Skin epidermis (tissue), 12 donors: ENCODE data around the gene KSR2.

ENCODE experiments used
- H3K27ac ChIP-seq, 21 experiments: fragments of 200-600 bp; sonication (generic) in 11 of 21; one replicate each; pipeline ENCODE4 v1.5.0; 2020; ENCODE audit warnings: mild to moderate bottlenecking in 3 of 21, inconsistent platforms in 2 of 21, moderate library complexity in 2 of 21
- H3K4me3 ChIP-seq, 7 experiments: fragments of 200-600 bp; sonication (generic) in 2 of 7; one replicate each; pipeline ENCODE4 v1.5.0; 2020; ENCODE audit warnings: inconsistent platforms in 2 of 7, mild to moderate bottlenecking in 2 of 7, moderate library complexity in 1 of 7

KSR2 gene

DNA sequence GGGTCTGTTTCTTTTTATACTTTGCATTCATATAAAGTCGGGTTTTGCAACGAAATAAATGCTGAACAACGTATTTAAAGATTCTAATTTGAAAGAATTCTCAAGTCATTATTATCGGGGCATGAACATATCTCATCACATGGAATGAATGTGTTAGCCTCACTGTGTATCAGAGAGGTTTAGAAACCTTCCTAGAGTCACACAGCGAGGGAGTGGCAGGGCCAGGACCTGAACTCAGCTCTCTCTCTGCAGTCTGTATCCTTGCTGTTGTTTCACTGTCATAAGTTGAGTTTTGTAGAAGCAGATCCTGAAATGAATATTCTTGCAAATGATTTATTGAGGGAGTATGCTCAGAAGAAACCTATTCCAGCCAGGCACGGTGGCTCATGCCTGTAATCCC lies 398.2 kb downstream of the KSR2 start:
- no peak overlapping the region for H3K27ac ChIP-seq

DNA sequence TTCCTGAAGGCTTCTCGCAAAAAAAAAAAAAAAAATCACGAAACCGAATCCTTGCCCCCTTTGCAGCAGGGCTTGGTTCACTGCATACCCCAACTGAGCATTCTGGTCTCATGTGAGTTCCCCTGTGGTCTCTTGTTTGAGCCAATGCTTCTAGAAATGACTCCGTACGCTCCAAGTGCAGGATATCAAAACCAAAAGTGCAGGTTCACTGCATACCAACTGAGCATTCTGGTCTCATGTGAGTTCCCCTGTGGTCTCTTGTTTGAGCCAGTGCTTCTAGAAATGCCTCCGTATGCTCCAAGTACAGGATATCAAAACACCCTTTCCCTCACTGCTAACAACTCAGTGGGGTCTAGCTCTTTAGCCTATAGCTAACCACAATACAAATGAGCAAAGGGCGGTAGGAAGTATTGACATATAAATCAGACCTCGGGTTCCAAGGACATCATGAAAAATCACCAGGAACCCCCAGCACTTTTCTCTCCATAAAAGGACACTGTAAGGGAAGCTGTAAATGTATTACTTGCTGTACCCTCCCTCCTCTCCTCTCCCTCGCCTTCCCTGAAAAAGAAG lies 401.1 kb downstream of the KSR2 start:
- H3K4me3 ChIP-seq: no peak overlapping the region
- H3K27ac ChIP-seq: no peak overlapping the region

More for the DNA sequence above, 398.2 kb downstream of the KSR2 start:
- H3K4me3 ChIP-seq: no peak overlapping the region

DNA sequence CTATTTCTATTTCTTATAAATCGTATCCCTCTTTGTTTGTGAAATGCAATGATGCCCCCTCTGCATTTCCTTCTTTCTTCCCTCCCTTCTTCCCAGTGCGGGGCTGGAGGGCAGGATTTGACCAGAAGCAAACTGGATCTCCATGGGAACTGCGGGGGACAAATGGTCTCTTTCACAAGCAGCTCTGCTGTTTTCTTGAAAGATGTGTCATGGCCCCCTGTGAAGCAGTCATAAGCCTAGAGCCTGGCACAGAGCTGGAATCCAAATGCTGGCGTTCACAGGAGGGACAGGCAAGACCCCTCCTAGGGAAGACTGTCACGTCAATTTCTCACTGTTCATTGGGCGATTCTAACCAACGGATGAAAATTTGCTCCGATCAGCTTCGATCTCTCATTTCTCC lies 403.9 kb downstream of the KSR2 start:
- Histone ChIP-seq H3K4me3 (no peak overlapping the region), H3K27ac (no peak overlapping the region)

DNA sequence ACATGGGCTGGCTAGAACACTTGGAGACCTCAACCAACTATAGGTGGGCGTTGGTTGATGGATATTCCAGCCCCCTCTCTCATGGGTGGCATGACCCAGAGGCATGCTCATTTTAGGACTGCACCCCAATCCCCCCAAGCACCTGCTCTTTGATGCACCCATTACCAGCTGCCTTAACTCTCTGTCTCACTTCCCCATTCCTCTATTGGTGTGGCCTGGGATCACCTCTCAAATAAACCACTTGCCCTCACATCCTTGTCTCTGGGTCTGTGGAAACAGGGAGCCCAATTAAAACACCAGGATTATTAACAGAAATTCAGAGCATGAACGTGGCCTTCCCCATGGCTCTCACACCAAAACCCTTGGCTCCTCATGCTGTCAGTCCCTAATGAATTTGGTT lies 405.1 kb downstream of the KSR2 start:
- H3K4me3 ChIP-seq: no peak overlapping the region

GRCh38 chr12:117563007-117563406 lies 405.8 kb downstream of the KSR2 start:
- Histone ChIP-seq H3K27ac (no peak overlapping the region), H3K4me3 (no peak overlapping the region)

More for the DNA sequence above, 405.1 kb downstream of the KSR2 start:
- no peak overlapping the region for H3K27ac ChIP-seq

DNA sequence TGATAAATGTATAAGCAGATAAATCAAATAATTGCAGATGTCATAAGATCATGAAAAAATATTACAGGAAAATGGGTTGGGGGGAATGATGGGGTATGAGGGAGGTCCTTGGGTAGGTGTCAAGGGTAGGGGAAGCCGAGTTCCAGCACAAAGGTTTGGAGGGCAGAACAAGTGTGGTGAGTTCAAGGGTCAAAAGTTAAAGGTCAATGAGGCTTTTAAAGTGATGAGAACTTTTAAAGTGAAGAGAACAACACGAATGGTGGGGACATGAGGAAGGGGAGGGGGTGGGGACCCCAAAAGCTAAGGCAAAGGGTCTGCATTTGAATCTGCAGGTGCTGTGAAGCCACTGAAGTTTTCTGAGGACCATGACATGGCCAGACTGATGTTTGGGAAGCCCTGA lies 406.8 kb downstream of the KSR2 start:
- Histone ChIP-seq H3K4me3 (no peak overlapping the region), H3K27ac (no peak overlapping the region)

DNA sequence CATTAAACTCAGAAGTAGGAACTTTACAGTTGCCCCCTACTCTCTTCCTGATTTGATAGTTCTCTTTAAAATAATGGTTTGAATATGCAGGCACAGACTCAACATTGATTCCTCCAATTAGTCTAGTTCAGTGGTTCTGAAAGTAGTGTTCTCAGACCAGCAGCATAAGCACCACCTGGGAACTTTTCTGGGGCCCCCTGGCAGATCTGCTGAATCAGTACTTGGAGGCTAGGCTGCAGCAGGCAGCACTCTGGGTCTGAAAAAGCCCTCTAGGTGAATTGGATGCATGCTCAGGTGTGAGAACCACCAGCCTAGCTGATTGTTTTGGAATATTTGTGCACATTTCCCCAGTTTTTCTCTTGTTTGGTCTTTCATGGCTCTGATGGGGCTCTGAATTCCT lies 408.8 kb downstream of the KSR2 start:
- Histone ChIP-seq H3K4me3 (no peak overlapping the region), H3K27ac (no peak overlapping the region)

GRCh38 chr12:117555889-117556288 lies 412.9 kb downstream of the KSR2 start:
- H3K4me3 ChIP-seq: no peak overlapping the region

GRCh38 chr12:117552971-117553370 lies 415.8 kb downstream of the KSR2 start:
- no peak overlapping the region for H3K27ac ChIP-seq
- no peak overlapping the region for H3K4me3 ChIP-seq

More at GRCh38 chr12:117555889-117556288, 412.9 kb downstream of the KSR2 start:
- no peak overlapping the region for H3K27ac ChIP-seq

GRCh38 chr12:117551665-117552064 lies 417.1 kb downstream of the KSR2 start:
- no peak overlapping the region for H3K27ac ChIP-seq
- H3K4me3 ChIP-seq: no peak overlapping the region

GRCh38 chr12:117547209-117547608 lies 421.6 kb downstream of the KSR2 start:
- Histone ChIP-seq H3K27ac (no peak overlapping the region), H3K4me3 (no peak overlapping the region)

GRCh38 chr12:117545216-117545615 lies 423.6 kb downstream of the KSR2 start:
- Histone ChIP-seq H3K4me3 (no peak overlapping the region), H3K27ac (no peak overlapping the region)

- H3K27ac ChIP-seq: no peak overlapping the region
- H3K4me3 ChIP-seq: no peak overlapping the region
Observed at GRCh38 chr12:117540011-117540410, 428.8 kb downstream of the KSR2 start.

GRCh38 chr12:117538926-117539325 lies 429.9 kb downstream of the KSR2 start:
- H3K27ac ChIP-seq: no peak overlapping the region
- H3K4me3 ChIP-seq: no peak overlapping the region

DNA sequence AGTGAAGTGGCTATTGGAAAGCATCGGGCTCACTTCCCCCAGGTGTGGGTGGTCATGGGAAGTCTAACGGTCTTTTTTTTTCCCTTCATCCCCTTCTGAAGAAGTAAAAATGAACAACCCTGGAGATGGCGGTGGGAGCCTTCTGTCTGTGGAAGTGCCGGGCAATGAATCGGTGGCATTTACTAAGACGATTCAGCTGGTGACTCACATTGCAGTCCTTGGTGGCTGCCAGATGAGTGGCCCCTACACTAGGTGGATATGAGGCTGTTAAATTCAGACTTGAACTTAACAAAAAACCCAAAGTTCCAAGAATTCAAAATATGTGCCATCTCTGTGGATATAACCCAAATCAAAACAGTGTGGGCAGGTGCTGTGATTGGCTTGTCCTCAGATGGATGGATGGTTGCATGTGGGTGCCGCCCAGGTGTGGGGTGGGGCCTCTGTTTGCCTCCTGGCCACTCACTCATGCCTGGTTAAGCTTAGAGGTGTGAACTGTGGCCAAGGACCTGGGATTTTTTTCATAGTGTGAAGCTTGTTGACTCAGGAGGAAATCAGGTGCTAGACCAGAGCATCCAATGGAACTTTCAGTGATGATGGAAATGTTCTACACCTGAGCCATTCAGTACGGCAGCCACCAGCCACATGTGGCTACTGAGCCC lies 430.6 kb downstream of the KSR2 start:
- Histone ChIP-seq H3K27ac (no peak overlapping the region), H3K4me3 (no peak overlapping the region)

- Histone ChIP-seq H3K27ac (no peak overlapping the region), H3K4me3 (no peak overlapping the region)
Observed at GRCh38 chr12:117533687-117534086, 435.1 kb downstream of the KSR2 start.

DNA sequence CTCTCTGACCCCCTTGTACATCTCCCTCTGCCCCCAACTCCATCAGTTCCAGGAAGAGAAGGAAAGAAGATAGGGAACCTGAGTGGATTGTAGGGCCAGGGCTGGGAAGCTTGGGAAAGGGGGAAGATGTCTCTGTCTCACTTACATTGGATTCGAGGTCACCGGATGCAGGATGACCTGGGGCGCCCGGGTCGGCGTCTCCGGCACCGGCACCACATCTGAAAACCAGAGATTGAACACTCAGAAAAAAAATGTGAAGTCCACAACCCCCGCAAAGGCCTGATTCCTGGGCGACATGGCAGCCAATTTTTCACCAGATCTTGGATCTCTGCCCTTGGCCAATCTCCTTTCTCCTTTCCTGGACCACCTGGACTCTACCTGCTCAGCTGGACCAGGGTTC lies 438.0 kb downstream of the KSR2 start:
- H3K27ac ChIP-seq: no peak overlapping the region
- H3K4me3 ChIP-seq: no peak overlapping the region

- Histone ChIP-seq H3K4me3 (no peak overlapping the region), H3K27ac (no peak overlapping the region)
Observed at GRCh38 chr12:117528538-117528937, 440.3 kb downstream of the KSR2 start.

- Histone ChIP-seq H3K4me3 (no peak overlapping the region), H3K27ac (no peak overlapping the region)
Observed at GRCh38 chr12:117527479-117527855, 441.3 kb downstream of the KSR2 start.

GRCh38 chr12:117526757-117527478 lies 441.9 kb downstream of the KSR2 start:
- no peak overlapping the region for H3K27ac ChIP-seq
- H3K4me3 ChIP-seq: no peak overlapping the region

GRCh38 chr12:117525766-117526165 lies 443.0 kb downstream of the KSR2 start:
- no peak overlapping the region for H3K4me3 ChIP-seq
- H3K27ac ChIP-seq: no peak overlapping the region
